ENCODE results near the gene MAPK8IP2. TPM values are rescaled to one million over a fixed set of nuclear protein-coding genes. Genes with fewer than 3 reads are reported as not detected.

Gene MAPK8IP2
- polyA plus RNA-seq, 1 experiment = 0.39 TPM

DNA sequence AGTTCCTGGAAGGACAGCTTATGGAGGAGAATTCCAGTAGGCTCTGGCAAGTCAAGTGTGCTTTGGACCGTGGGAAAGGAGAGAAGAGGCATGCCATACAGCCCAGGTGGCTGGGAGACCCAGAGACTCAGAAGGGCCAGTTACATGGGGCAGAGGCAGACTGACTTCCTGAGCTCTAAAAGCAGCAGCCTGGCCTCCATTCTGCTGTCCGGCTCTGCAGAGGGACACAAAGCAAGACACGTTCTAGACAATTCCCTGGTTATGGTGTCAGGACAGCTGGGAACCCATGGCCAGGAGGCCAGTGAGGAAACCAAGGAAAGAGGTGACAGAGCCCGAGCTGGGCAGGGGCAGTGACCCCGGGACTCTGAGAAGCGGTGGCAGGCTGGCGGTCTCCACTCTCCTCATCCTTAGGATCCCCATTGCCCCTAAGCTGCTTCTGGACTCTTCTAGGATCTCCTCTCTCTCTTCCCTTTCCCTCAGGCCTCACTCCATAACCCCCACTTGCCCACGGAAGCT, 25.1 kb upstream of the MAPK8IP2 start:
- Histone ChIP-seq H3K4me3 (ENCODE audit: low read depth, low read length) (no peak overlapping the region), H3K27me3 (ENCODE audit: control insufficient read depth, insufficient read depth, low read length) (no peaks in the 10 kb centered on the region), H3K36me3 (ENCODE audit: control insufficient read depth, insufficient read depth, low read length) (peaks cover 8% of the 10 kb centered on the region)
- CTCF ChIA-PET = interaction anchor here (1.0 to 2.7 kb wide), 9 partner anchors 10 to 121 kb away, joined by 3 to 20 read pairs (median 4); partner anchors contain the start of gene SYCE3
- TF ChIP-seq, protein P1, sequence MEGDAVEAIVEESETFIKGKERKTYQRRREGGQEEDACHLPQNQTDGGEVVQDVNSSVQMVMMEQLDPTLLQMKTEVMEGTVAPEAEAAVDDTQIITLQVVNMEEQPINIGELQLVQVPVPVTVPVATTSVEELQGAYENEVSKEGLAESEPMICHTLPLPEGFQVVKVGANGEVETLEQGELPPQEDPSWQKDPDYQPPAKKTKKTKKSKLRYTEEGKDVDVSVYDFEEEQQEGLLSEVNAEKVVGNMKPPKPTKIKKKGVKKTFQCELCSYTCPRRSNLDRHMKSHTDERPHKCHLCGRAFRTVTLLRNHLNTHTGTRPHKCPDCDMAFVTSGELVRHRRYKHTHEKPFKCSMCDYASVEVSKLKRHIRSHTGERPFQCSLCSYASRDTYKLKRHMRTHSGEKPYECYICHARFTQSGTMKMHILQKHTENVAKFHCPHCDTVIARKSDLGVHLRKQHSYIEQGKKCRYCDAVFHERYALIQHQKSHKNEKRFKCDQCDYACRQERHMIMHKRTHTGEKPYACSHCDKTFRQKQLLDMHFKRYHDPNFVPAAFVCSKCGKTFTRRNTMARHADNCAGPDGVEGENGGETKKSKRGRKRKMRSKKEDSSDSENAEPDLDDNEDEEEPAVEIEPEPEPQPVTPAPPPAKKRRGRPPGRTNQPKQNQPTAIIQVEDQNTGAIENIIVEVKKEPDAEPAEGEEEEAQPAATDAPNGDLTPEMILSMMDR (IDR thresholded peaks at IDR 0.05; ENCODE audit: insufficient read depth, low read depth, low read length) = no peak; the same call in 1 of the 2 replicates
- POLR2A ChIA-PET = no interaction called here
- no peak for DNase-seq (ENCODE audit: low read depth)

DNA sequence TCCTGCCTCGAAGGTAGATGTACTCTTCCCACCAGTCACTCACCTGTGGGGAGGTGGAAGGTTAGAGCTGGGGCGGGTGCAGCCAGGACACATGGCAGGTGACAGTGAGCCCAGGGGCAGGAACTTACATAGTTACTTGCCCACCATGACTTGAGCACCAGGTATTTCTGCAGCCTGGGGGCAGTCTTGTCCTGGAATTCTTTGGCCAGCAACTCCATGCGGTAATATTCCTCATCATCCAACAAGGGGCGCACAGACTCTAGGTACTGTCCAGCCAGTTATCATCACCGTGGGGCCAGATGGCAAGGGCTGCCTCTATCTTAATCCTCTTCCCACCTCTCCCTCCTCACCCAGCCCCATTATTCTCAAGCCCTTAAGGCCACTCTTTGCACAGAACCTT, 24.5 kb upstream of the MAPK8IP2 start:
- Histone ChIP-seq H3K4me3 (ENCODE audit: low read depth, low read length) (no peak overlapping the region), H3K36me3 (ENCODE audit: control insufficient read depth, insufficient read depth, low read length) (peaks cover 8% of the 10 kb centered on the region), H3K27me3 (ENCODE audit: control insufficient read depth, insufficient read depth, low read length) (no peaks in the 10 kb centered on the region)
- TF ChIP-seq, protein P1 (IDR thresholded peaks at IDR 0.05; ENCODE audit: insufficient read depth, low read depth, low read length) = peak; percentile 23; the same call in 1 of the 2 replicates
- CTCF ChIA-PET = interaction anchor here (1.0 to 2.7 kb wide), 7 partner anchors 9 to 120 kb away, joined by 3 to 20 read pairs (median 4); partner anchors contain the start of gene SYCE3
- POLR2A ChIA-PET = no interaction called here
- no peak for DNase-seq (ENCODE audit: low read depth)

DNA sequence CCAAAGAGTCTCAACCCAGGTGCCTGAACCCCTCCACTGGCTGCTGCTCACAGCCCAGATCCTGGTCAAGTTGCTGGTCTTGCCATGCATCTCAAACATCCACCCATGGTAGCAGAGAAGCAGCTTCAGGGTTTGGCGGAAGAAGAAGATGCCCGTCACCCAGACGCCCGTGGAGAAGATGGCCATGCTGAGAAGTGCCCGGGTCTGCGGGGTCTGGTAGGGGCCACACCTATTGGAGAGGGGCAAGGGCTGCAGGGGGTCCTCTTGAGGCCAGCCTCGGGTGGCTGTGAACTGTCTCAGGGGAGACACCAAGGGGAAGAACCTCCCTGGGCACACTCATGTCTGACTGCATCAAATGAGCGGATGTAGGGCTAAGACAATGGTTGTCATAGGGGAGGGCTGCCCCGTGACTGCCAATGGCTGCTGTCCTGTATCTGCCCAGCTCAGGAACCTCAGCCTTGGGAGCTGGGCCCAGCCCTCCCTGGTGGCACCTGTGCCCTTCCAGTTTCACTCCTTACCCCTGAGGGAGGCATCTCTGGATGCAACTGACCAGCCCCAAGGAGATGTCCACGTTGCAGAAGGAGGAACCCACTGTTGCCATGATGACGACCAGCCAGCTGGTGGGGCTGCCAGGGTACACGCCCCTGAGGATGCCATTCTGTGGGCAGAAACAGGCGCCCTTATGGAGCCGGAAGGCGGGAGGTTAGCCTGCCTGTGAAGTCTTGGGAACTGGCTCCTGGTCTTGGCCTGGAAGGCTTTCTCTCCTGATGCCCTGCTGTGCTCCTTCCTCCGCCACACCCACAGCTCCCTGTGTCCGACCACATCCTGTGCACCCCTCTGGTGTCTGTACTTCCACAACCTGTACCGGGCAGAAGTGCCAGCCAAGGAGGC, 23.5 kb upstream of the MAPK8IP2 start:
- Histone ChIP-seq H3K4me3 (ENCODE audit: low read depth, low read length) (no peak overlapping the region), H3K27me3 (ENCODE audit: control insufficient read depth, insufficient read depth, low read length) (no peaks in the 10 kb centered on the region), H3K36me3 (ENCODE audit: control insufficient read depth, insufficient read depth, low read length) (peaks cover 8% of the 10 kb centered on the region)
- ChIA-PET POLR2A (interaction anchor here (0.5 kb wide), 1 partner anchor 97 kb away, joined by 4 read pairs; no protein-coding TSS in a partner anchor), CTCF (interaction anchor here (0.6 to 2.7 kb wide), 7 partner anchors 8 to 115 kb away, joined by 3 to 20 read pairs (median 3); partner anchors contain the start of gene SYCE3)
- TF ChIP-seq, protein P1 (IDR thresholded peaks at IDR 0.05; ENCODE audit: insufficient read depth, low read depth, low read length) = no peak
- DNase-seq (ENCODE audit: low read depth) = no peak

DNA sequence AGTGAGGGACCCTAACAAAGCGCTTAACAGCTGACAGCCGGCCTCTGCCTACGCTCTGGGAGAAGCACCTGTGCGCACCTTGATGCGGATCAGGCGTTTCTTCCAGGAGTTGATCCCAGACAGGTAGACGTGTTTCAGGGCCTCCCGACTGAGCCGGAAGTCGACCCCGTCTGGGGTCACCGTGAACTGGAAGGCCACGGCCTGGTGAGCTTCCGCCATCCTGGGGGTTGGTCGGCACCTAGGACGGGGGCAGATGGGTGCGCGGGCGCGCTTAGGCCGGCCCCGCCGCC, 23.0 kb upstream of the MAPK8IP2 start:
- POLR2A ChIA-PET = no interaction called here
- Histone ChIP-seq H3K27me3 (ENCODE audit: control insufficient read depth, insufficient read depth, low read length) (no peaks in the 10 kb centered on the region), H3K4me3 (ENCODE audit: low read depth, low read length) (no peak overlapping the region), H3K36me3 (ENCODE audit: control insufficient read depth, insufficient read depth, low read length) (peaks cover 8% of the 10 kb centered on the region)
- DNase-seq (ENCODE audit: low read depth) = no peak
- TF ChIP-seq, protein P1 (IDR thresholded peaks at IDR 0.05; ENCODE audit: insufficient read depth, low read depth, low read length) = no peak
- CTCF ChIA-PET = interaction anchor here (1.0 to 2.7 kb wide), 6 partner anchors 9 to 114 kb away, joined by 3 to 20 read pairs (median 4); partner anchors contain the start of genes SCO2 and SYCE3

All from BJ (cell line).